Smooth muscle cell (in vitro differentiated cells): ENCODE measurements around the gene ALKBH5. TPM values are rescaled to one million over a fixed set of nuclear protein-coding genes. Genes with fewer than 3 reads are reported as not detected.

ENCODE experiments used
- DNase-seq: peaks from one replicate; lab custom pipeline; 2025; ENCODE audit not compliant: unreplicated experiment; lab: John Stamatoyannopoulos, UW
- H2AFZ ChIP-seq: fragments of 200-600 bp; sonication (generic); 2 replicates; pipeline ENCODE4 v1.6.0; 2016; ENCODE audit warnings: antibody characterized with exemption, low read depth, mild to moderate bottlenecking
- H3F3A ChIP-seq: fragments of 200-600 bp; sonication (generic); 2 replicates; pipeline ENCODE4 v1.6.0; 2017; ENCODE audit warnings: antibody characterized with exemption, low read depth
- H3K27ac ChIP-seq: fragments of 200-600 bp; sonication (generic); 2 replicates; pipeline ENCODE4 v1.5.1; 2016; ENCODE audit warnings: low read depth, mild to moderate bottlenecking
- H3K27me3 ChIP-seq: fragments of 200-600 bp; sonication (generic); 2 replicates; pipeline ENCODE4 v1.6.1; 2016; ENCODE audit warnings: low read depth, mild to moderate bottlenecking
- H3K36me3 ChIP-seq: fragments of 200-600 bp; sonication (generic); 2 replicates; pipeline ENCODE4 v1.5.1; 2016; ENCODE audit warnings: low read depth
- H3K4me1 ChIP-seq: fragments of 200-600 bp; sonication (generic); 2 replicates; pipeline ENCODE4 v1.5.1; 2016; ENCODE audit warnings: low read depth
- H3K4me2 ChIP-seq: fragments of 200-600 bp; sonication (generic); 2 replicates; pipeline ENCODE4 v1.6.0; 2016; ENCODE audit warnings: mild to moderate bottlenecking
- H3K4me3 ChIP-seq: fragments of 200-600 bp; sonication (generic); 2 replicates; pipeline ENCODE4 v1.5.1; 2016; ENCODE audit warnings: mild to moderate bottlenecking
- H3K79me2 ChIP-seq: fragments of 200-600 bp; sonication (generic); 2 replicates; pipeline ENCODE4 v1.6.0; 2016; ENCODE audit warnings: low read depth, mild to moderate bottlenecking
- H3K9ac ChIP-seq: fragments of 200-600 bp; sonication (generic); 2 replicates; pipeline ENCODE4 v1.6.0; 2016; ENCODE audit warnings: low read depth
- H3K9me3 ChIP-seq: fragments of 200-600 bp; sonication (generic); replicated peaks from 2 replicates; pipeline ENCODE4 v1.5.1; 2016; ENCODE audit warnings: low read depth
- H4K20me1 ChIP-seq: fragments of 200-600 bp; sonication (generic); 2 replicates; pipeline ENCODE4 v1.6.0; 2016; ENCODE audit warnings: low read depth
- WGBS: methylation state at CpG from one replicate; pipeline ENCODE4 v1.1.7; 2016; ENCODE audit warnings: low lambda C conversion rate; 5-methylcytosine and 5-hydroxymethylcytosine counted together
- polyA plus RNA-seq: library from polyadenylated mRNA; unstranded; fragments of >200 nt; fragmentation: Nextera tagmentation; extraction: Ambion mirVana; gene quantifications from 2 replicates; pipeline ENCODE4 v1.2.1, GENCODE V29; 2016
- total RNA-seq: library from RNA; depleted of rRNA; stranded (reverse); fragments of >200 nt; gene quantifications from 2 replicates; pipeline ENCODE4 v1.2.3, GENCODE V29; 2014
- TF ChIP-seq, protein P1 (sequence below): fragments of 200-600 bp; sonication (generic); IDR thresholded peaks from 2 replicates; pipeline ENCODE4 v1.5.1; 2017; ENCODE audit warnings: borderline replicate concordance, mild to moderate bottlenecking, antibody characterized with exemption; ENCODE audit not compliant: insufficient read depth, poor library complexity, severe bottlenecking

The ALKBH5 gene
- total and polyA plus RNA-seq, 2 experiments from 2014 or later = 93.1 to 119 TPM

DNA sequence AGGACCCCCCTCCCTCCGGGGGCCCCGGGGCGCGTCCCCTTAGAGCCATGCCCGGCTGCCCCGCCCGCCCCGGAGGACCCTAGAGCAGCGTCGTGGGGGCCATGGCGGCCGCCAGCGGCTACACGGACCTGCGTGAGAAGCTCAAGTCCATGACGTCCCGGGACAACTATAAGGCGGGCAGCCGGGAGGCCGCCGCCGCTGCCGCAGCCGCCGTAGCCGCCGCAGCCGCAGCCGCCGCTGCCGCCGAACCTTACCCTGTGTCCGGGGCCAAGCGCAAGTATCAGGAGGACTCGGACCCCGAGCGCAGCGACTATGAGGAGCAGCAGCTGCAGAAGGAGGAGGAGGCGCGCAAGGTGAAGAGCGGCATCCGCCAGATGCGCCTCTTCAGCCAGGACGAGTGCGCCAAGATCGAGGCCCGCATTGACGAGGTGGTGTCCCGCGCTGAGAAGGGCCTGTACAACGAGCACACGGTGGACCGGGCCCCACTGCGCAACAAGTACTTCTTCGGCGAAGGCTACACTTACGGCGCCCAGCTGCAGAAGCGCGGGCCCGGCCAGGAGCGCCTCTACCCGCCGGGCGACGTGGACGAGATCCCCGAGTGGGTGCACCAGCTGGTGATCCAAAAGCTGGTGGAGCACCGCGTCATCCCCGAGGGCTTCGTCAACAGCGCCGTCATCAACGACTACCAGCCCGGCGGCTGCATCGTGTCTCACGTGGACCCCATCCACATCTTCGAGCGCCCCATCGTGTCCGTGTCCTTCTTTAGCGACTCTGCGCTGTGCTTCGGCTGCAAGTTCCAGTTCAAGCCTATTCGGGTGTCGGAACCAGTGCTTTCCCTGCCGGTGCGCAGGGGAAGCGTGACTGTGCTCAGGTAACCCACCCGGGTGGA, 759 bp downstream of the ALKBH5 start:
- WGBS = under 1% methylated on average over 86 of the region's 92 CpGs
- DNase-seq = peak; percentile 65
- H3K4me2 ChIP-seq = peak overlapping the region; percentile 92
- H4K20me1 ChIP-seq = peaks cover 53% of the 10 kb centered on the region
- H3K9ac ChIP-seq = peak overlapping the region; percentile 99
- peak overlapping the region; percentile 79 for H3K4me3 ChIP-seq
- H3K4me1 ChIP-seq = peaks cover 48% of the 10 kb centered on the region
- H3K27ac ChIP-seq = peak overlapping the region; percentile 97
- H3K9me3 ChIP-seq = no peaks in the 10 kb centered on the region
- TF ChIP-seq, protein P1, sequence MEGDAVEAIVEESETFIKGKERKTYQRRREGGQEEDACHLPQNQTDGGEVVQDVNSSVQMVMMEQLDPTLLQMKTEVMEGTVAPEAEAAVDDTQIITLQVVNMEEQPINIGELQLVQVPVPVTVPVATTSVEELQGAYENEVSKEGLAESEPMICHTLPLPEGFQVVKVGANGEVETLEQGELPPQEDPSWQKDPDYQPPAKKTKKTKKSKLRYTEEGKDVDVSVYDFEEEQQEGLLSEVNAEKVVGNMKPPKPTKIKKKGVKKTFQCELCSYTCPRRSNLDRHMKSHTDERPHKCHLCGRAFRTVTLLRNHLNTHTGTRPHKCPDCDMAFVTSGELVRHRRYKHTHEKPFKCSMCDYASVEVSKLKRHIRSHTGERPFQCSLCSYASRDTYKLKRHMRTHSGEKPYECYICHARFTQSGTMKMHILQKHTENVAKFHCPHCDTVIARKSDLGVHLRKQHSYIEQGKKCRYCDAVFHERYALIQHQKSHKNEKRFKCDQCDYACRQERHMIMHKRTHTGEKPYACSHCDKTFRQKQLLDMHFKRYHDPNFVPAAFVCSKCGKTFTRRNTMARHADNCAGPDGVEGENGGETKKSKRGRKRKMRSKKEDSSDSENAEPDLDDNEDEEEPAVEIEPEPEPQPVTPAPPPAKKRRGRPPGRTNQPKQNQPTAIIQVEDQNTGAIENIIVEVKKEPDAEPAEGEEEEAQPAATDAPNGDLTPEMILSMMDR = no peak
- H3K36me3 ChIP-seq = no peaks in the 10 kb centered on the region
- no peak overlapping the region for H2AFZ ChIP-seq
- H3K79me2 ChIP-seq = peaks cover 57% of the 10 kb centered on the region
- H3F3A ChIP-seq = peaks cover 32% of the 10 kb centered on the region
- H3K27me3 ChIP-seq = no peaks in the 10 kb centered on the region

DNA sequence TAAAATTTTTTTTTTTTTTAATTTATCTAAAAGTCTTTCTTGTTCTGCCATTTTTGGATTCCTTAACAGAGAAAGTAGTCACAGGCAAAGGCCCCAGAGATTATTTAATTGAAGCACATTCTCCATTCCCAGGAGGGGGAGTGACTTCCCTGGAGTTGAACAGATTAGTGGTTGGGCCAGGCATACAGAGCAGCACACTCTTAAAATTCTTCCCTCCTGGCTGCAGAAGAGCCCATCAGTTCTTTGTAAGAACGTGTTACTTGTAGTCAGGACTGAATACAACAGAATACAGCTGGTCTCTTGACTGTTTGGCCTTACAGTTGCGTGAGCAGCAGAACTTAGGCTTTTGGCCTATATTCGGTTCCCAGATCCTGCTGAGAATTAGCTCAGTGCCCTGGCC, 1.8 kb downstream of the ALKBH5 start:
- peaks cover 40% of the 10 kb centered on the region for H3K4me1 ChIP-seq
- peaks cover 63% of the 10 kb centered on the region for H4K20me1 ChIP-seq
- H3K27ac ChIP-seq = peak overlapping the region; percentile 97
- no peaks in the 10 kb centered on the region for H3K9me3 ChIP-seq
- H3K4me2 ChIP-seq = peak overlapping the region; percentile 92
- peak overlapping the region; percentile 99 for H3K9ac ChIP-seq
- TF ChIP-seq, protein P1 = no peak
- 27% methylated on average over 3 of the region's 3 CpGs for WGBS
- H3F3A ChIP-seq = peaks cover 32% of the 10 kb centered on the region
- no peaks in the 10 kb centered on the region for H3K27me3 ChIP-seq
- DNase-seq = no peak
- H3K36me3 ChIP-seq = no peaks in the 10 kb centered on the region
- no peak overlapping the region for H2AFZ ChIP-seq
- peaks cover 67% of the 10 kb centered on the region for H3K79me2 ChIP-seq
- peak overlapping the region; percentile 79 for H3K4me3 ChIP-seq

DNA sequence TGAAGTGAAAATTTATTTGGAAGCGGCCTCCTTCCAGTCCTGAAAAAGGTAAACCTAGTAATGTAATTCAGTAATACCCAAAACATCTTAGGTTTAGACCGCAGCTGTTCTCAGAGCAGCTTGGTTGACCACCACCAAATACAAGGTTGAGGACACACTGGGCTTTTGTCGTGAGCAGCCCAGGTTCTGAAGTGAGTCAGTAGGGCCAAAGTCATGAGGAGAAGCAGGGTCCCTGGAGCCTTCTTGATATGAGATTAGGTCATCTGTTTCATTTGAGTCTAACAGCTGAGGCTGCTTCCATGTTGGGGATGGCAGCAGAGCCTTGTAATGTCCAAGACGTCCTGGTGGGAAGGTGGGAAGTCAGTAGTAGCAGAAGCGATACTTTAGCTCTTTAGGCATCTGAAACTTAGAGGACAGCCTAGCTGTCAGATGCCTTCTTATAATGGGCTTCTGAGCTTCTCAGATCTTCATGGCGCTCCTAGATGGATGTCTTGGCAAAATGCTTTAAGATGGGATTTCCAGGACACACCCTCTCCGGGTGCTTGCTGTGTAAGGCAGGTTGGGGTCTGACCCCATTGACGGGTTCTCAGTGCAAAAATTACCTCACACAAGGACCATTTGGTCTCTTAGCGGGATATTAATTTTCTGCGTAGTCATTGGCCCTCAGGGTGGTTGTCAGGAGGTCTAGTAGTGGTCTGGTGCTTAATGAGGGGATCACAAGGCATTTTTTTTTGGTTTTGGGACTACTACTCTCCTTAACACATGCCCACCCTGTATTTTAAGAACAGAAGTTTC, 2.4 kb downstream of the ALKBH5 start:
- Histone ChIP-seq H3K9ac (peak overlapping the region; percentile 99), H3F3A (peaks cover 32% of the 10 kb centered on the region), H3K27me3 (no peaks in the 10 kb centered on the region), H3K36me3 (no peaks in the 10 kb centered on the region), H3K9me3 (no peaks in the 10 kb centered on the region), H3K27ac (peak overlapping the region; percentile 97), H4K20me1 (peaks cover 69% of the 10 kb centered on the region), H3K4me2 (peak overlapping the region; percentile 92), H3K4me3 (peak overlapping the region; percentile 79), H2AFZ (no peak overlapping the region), H3K79me2 (peaks cover 73% of the 10 kb centered on the region), H3K4me1 (peaks cover 40% of the 10 kb centered on the region)
- WGBS = 57% methylated on average over 10 of the region's 10 CpGs
- no peak for DNase-seq
- TF ChIP-seq, protein P1 = no peak
